Thyroid gland (tissue), 4 donors: ENCODE measurements around the gene TSNAX.

Source experiments
- POLR2A ChIP-seq, 2 donors: fragments of 450-650 bp; IDR thresholded peaks; one replicate each; pipeline ENCODE4 v1.6.1; 2017; ENCODE audit warnings: antibody characterized with exemption in 2 of 2, mild to moderate bottlenecking in 2 of 2, moderate library complexity in 1 of 2
- TF ChIP-seq, protein P1 (sequence below), 6 experiments: fragments of 200-600 bp in 3 of 6; fragments of 450-650 bp in 3 of 6; sonication (generic) in 3 of 6; IDR thresholded peaks; one replicate each; pipeline ENCODE4 v1.5.1; 2016 to 2019; ENCODE audit warnings: antibody characterized with exemption in 6 of 6, mild to moderate bottlenecking in 2 of 6, inconsistent platforms in 1 of 6, moderate library complexity in 1 of 6

DNA sequence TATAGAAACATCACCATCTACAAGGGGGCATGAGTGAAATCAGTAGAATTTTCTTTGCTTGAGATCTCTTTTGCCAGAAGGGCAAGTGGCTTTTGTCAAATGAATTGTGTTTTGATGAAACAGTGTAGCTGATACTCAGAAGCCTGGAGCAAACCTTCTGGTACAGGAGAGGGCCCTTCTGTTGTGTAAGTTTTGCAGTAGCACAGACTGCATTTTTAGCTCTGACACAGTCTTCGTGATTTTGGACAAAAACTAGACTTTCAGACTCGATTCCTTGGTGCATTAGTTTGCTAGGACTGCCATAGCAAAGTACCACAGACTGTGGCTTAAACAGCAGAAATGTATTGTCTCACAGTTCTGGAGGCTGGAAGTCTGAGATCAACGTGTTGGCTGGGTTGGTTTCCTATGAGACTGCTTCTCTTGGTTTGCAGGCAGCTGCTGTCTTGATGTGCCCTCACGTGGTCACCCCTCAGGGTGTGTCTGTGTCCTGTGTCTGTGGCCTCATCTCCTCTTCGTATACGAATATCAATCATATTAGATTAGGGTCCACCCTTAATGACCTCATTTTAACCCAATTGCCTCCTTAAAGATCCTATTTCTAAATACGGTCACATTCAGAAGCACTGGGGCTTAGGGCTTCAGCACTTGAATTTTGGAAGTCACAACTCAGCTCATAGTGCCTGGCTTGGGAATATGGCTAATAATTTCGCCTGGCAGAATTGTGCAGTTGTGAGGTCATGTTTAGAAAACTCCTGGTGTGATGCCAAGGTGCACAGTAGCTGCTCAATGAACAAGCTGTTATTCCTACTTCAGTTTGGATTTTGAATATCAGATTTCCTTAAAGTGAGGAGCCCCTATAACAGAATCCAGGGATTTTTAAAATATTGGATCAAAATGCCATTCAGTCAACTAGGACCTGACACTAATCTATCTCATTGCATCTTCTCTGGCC lies 77.0 kb downstream of the TSNAX start:
- TF ChIP-seq POLR2A (IDR thresholded peaks at IDR 0.05) = no peak
- TF ChIP-seq, protein P1, sequence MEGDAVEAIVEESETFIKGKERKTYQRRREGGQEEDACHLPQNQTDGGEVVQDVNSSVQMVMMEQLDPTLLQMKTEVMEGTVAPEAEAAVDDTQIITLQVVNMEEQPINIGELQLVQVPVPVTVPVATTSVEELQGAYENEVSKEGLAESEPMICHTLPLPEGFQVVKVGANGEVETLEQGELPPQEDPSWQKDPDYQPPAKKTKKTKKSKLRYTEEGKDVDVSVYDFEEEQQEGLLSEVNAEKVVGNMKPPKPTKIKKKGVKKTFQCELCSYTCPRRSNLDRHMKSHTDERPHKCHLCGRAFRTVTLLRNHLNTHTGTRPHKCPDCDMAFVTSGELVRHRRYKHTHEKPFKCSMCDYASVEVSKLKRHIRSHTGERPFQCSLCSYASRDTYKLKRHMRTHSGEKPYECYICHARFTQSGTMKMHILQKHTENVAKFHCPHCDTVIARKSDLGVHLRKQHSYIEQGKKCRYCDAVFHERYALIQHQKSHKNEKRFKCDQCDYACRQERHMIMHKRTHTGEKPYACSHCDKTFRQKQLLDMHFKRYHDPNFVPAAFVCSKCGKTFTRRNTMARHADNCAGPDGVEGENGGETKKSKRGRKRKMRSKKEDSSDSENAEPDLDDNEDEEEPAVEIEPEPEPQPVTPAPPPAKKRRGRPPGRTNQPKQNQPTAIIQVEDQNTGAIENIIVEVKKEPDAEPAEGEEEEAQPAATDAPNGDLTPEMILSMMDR (IDR thresholded peaks at IDR 0.05) = no peak
